ENCODE data around the gene GRAMD4.

The GRAMD4 gene

DNA sequence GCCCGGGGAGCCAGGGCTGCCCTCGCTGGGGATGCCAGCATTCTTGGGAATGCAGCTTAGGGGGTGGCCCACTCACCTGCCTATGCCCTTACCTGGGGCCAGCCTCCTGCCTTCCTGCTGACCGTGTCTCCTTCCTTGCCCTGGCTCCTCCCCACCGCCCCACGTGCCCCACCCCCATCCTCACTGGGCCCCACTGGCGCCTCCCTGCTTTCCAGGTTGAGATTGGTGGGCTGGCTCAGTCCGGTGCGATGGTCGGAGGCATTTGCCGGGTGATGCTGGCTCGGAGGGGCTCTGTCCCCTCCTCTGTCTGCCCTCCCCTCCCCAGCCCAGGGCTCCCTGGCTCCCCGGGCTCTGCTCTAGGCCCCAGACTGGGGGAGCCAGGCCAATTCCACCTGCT lies 34.1 kb upstream of the GRAMD4 start:
- Histone ChIP-seq H3K27ac (ENCODE audit: low read depth, low read length) (peak overlapping the region; percentile 93), H3K36me3 (ENCODE audit: control insufficient read depth, low read length) (no peaks in the 10 kb centered on the region), H3K27me3 (ENCODE audit: control insufficient read depth, low read length) (no peaks in the 10 kb centered on the region), H3K9me3 (ENCODE audit: control insufficient read depth, insufficient read depth, low read length) (no peaks in the 10 kb centered on the region), H3K9me2 (replicated peaks; ENCODE audit: control insufficient read depth, low read length) (no peaks in the 10 kb centered on the region), H3K4me3 (ENCODE audit: low read length) (no peak overlapping the region; the same call in 1 of the 2 replicates), H4K20me1 (ENCODE audit: control insufficient read depth, insufficient read depth, low read depth, low read length) (no peaks in the 10 kb centered on the region), H3F3A (ENCODE audit: control insufficient read depth, insufficient read depth) (peaks cover 9% of the 10 kb centered on the region; the same call in 1 of the 2 replicates), H3K4me2 (ENCODE audit: low read length) (peak overlapping the region; percentile 100), H3K4me1 (ENCODE audit: control insufficient read depth, low read length) (peaks cover 82% of the 10 kb centered on the region), H3K79me2 (ENCODE audit: control insufficient read depth, low read length) (peaks cover 64% of the 10 kb centered on the region)
- TF ChIP-seq, protein P1, sequence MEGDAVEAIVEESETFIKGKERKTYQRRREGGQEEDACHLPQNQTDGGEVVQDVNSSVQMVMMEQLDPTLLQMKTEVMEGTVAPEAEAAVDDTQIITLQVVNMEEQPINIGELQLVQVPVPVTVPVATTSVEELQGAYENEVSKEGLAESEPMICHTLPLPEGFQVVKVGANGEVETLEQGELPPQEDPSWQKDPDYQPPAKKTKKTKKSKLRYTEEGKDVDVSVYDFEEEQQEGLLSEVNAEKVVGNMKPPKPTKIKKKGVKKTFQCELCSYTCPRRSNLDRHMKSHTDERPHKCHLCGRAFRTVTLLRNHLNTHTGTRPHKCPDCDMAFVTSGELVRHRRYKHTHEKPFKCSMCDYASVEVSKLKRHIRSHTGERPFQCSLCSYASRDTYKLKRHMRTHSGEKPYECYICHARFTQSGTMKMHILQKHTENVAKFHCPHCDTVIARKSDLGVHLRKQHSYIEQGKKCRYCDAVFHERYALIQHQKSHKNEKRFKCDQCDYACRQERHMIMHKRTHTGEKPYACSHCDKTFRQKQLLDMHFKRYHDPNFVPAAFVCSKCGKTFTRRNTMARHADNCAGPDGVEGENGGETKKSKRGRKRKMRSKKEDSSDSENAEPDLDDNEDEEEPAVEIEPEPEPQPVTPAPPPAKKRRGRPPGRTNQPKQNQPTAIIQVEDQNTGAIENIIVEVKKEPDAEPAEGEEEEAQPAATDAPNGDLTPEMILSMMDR (IDR thresholded peaks at IDR 0.05; ENCODE audit: low read depth, low read length, poor library complexity, severe bottlenecking) = no peak
- TF ChIP-seq EZH2phosphoT487 (IDR thresholded peaks at IDR 0.05; ENCODE audit: borderline replicate concordance, low read length) = no peak

DNA sequence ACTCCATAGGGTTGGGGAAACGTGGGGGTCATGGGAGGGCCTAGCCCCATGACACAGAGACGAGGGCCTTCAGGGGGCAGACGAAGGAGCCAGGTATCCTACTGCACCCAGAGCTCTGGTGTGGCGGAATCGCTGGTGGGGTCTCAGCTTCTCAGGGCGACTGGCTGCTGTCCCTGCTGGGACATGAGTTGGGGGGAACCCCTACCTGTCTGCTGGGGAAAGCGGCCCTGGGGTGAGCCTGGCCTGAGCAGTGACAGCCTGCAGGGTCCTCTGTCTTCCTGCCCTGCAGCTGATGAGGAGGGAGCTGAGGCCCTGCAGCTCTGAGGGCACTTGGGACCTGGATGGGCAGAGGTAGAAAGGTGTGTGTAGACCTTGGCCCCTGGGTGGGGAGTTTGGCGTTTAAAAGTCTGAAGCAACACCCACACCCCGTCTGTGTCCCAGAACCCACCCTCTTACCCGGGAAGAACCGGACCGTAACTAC lies 33.6 kb upstream of the GRAMD4 start:
- Histone ChIP-seq H4K20me1 (ENCODE audit: control insufficient read depth, insufficient read depth, low read depth, low read length) (no peaks in the 10 kb centered on the region), H3F3A (ENCODE audit: control insufficient read depth, insufficient read depth) (0 out of 2 replicates have a peak, but pooled peaks cover 6% of the 10 kb centered on the region), H3K9me2 (replicated peaks; ENCODE audit: control insufficient read depth, low read length) (no peaks in the 10 kb centered on the region), H3K4me1 (ENCODE audit: control insufficient read depth, low read length) (peaks cover 82% of the 10 kb centered on the region), H3K27me3 (ENCODE audit: control insufficient read depth, low read length) (no peaks in the 10 kb centered on the region), H3K4me3 (ENCODE audit: low read length) (peak overlapping the region; percentile 84), H3K36me3 (ENCODE audit: control insufficient read depth, low read length) (no peaks in the 10 kb centered on the region), H3K9me3 (ENCODE audit: control insufficient read depth, insufficient read depth, low read length) (no peaks in the 10 kb centered on the region), H3K27ac (ENCODE audit: low read depth, low read length) (peak overlapping the region; percentile 93), H3K79me2 (ENCODE audit: control insufficient read depth, low read length) (peaks cover 63% of the 10 kb centered on the region), H3K4me2 (ENCODE audit: low read length) (peak overlapping the region; percentile 100)
- TF ChIP-seq EZH2phosphoT487 (IDR thresholded peaks at IDR 0.05; ENCODE audit: borderline replicate concordance, low read length) = no peak
- TF ChIP-seq, protein P1 (IDR thresholded peaks at IDR 0.05; ENCODE audit: low read depth, low read length, poor library complexity, severe bottlenecking) = peak; percentile 12

DNA sequence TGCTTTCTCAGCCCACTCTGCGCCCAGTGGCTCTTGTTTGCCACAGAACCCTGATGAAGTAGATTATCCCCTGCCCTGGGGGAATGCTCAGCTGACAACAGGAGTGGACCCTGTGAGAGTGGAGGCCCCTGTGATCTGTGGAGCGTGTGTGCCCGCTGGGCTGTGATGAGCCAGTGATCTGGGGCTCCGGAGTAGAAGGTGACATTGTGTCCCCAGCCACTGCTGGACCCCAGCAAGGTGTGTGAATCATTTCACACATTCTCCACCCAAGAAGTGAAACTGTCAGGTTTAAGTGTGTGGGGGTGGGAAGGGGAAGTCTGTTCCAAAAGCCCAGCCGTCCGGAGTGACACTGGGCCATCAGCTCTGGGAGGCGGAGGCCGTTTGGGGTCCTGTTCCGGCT lies 33.1 kb upstream of the GRAMD4 start:
- Histone ChIP-seq H3K79me2 (ENCODE audit: control insufficient read depth, low read length) (peaks cover 58% of the 10 kb centered on the region), H3K4me2 (ENCODE audit: low read length) (peak overlapping the region; percentile 100), H3K36me3 (ENCODE audit: control insufficient read depth, low read length) (no peaks in the 10 kb centered on the region), H3K9me2 (replicated peaks; ENCODE audit: control insufficient read depth, low read length) (no peaks in the 10 kb centered on the region), H3K9me3 (ENCODE audit: control insufficient read depth, insufficient read depth, low read length) (no peaks in the 10 kb centered on the region), H3K27ac (ENCODE audit: low read depth, low read length) (peak overlapping the region; percentile 93), H3K4me3 (ENCODE audit: low read length) (peak overlapping the region; percentile 84), H3K27me3 (ENCODE audit: control insufficient read depth, low read length) (no peaks in the 10 kb centered on the region), H3K4me1 (ENCODE audit: control insufficient read depth, low read length) (peaks cover 82% of the 10 kb centered on the region), H3F3A (ENCODE audit: control insufficient read depth, insufficient read depth) (0 out of 2 replicates have a peak, but pooled peaks cover 6% of the 10 kb centered on the region), H4K20me1 (ENCODE audit: control insufficient read depth, insufficient read depth, low read depth, low read length) (no peaks in the 10 kb centered on the region)
- TF ChIP-seq, protein P1 (IDR thresholded peaks at IDR 0.05; ENCODE audit: low read depth, low read length, poor library complexity, severe bottlenecking) = no peak
- TF ChIP-seq EZH2phosphoT487 (IDR thresholded peaks at IDR 0.05; ENCODE audit: borderline replicate concordance, low read length) = no peak
